Mucosa of descending colon (tissue), 3 donors: Measurements from ENCODE around the gene FAM3D. TPM values are rescaled to one million over a fixed set of nuclear protein-coding genes. Genes with fewer than 3 reads are reported as not detected.

Experiments used
- ATAC-seq: fragments of 200-7000 bp; cut with Tn5 transposase; one replicate; pipeline ENCODE4 v1.9.1; 2020; ENCODE audit warnings: mild to moderate bottlenecking, moderate library complexity
- DNase-seq, 3 donors: peaks; one replicate each; pipeline ENCODE4 v3.0.0-alpha.2; 2020
- H3K36me3 ChIP-seq: fragments of 200-600 bp; one replicate; pipeline ENCODE4 v1.8.0; 2021; ENCODE audit warnings: low read depth, mild to moderate bottlenecking
- H3K4me1 ChIP-seq: fragments of 200-600 bp; one replicate; pipeline ENCODE4 v1.8.0; 2021; ENCODE audit warnings: low read depth, mild to moderate bottlenecking
- H3K4me3 ChIP-seq: fragments of 200-600 bp; one replicate; pipeline ENCODE4 v1.8.0; 2021; ENCODE audit warnings: mild to moderate bottlenecking
- H3K9me3 ChIP-seq: fragments of 200-600 bp; one replicate; pipeline ENCODE4 v1.8.0; 2021; ENCODE audit warnings: mild to moderate bottlenecking
- intact Hi-C, 2 donors: fragments of 100-400 bp; cut with DNase I in 1 of 2; cut with micrococcal nuclease in 1 of 2; formaldehyde crosslinking; loops; one replicate each; pipeline versions ENCODE4 v1.11.0 to v1.11.1; 2022; cut with DNase I, micrococcal nuclease
- total RNA-seq, 3 donors: library from RNA; stranded (reverse); fragmentation: NEBNext Ultra II Directional in 2 of 3; extraction: Animal tissue kit (Norgen Biotek cat#: 25700) in 2 of 3; gene quantifications; one replicate each; pipeline versions ENCODE4 v1.2.1 to v1.2.4, GENCODE V29; 2021 to 2023
- TF ChIP-seq, protein P1 (sequence below): fragments of 200-600 bp; IDR thresholded peaks from one replicate; pipeline ENCODE4 v1.8.0; 2022; ENCODE audit warnings: antibody characterized with exemption, mild to moderate bottlenecking
- donor health status: DM: no; HTN: no; CAD: no; lungs with moderate emphysema.
- donor health status: DM: no; HTN: no; CAD: no.
- donor health status: DM: no; HTN: yes; CAD: no.

The FAM3D gene
- total RNA-seq, 3 donors from 2014 or later = 253 to 761 (median 323) TPM

DNA sequence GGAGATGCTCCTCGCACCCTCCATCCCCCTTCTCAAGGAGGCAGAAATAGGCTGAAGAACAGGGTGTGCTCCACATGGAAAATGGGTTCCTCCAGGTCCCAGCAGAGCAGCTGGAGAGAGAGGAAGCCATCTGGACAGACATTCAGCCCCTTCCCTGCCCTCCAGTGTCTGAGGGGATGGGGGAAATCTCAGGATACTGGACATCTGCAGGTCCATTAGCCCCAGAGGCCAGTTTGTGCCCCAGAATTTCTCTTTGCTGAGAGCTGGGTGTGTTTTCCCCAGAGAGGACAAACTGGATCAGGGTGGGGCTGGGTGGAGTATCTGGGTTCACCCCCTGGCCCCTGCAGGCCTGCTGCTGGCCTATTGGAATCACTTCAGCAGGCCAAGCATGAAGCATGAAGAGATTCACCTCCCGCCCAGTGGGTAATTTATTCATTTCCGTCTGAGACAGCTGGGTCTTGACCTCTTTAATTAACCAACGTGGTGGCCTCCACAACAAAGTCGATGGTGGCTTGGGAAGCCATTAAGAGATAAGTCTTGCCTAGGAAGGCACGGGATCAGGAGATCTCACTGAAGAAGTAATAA is 4.6 kb downstream of the FAM3D start:
- H3K4me3 ChIP-seq = no peak overlapping the region
- TF ChIP-seq, protein P1, sequence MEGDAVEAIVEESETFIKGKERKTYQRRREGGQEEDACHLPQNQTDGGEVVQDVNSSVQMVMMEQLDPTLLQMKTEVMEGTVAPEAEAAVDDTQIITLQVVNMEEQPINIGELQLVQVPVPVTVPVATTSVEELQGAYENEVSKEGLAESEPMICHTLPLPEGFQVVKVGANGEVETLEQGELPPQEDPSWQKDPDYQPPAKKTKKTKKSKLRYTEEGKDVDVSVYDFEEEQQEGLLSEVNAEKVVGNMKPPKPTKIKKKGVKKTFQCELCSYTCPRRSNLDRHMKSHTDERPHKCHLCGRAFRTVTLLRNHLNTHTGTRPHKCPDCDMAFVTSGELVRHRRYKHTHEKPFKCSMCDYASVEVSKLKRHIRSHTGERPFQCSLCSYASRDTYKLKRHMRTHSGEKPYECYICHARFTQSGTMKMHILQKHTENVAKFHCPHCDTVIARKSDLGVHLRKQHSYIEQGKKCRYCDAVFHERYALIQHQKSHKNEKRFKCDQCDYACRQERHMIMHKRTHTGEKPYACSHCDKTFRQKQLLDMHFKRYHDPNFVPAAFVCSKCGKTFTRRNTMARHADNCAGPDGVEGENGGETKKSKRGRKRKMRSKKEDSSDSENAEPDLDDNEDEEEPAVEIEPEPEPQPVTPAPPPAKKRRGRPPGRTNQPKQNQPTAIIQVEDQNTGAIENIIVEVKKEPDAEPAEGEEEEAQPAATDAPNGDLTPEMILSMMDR = no peak
- DNase-seq (no peak), ATAC-seq (no peak)
- H3K36me3 ChIP-seq = no peaks in the 10 kb centered on the region
- peaks cover 24% of the 10 kb centered on the region for H3K4me1 ChIP-seq
- intact Hi-C loops = no loop called here
- H3K9me3 ChIP-seq = no peaks in the 10 kb centered on the region

DNA sequence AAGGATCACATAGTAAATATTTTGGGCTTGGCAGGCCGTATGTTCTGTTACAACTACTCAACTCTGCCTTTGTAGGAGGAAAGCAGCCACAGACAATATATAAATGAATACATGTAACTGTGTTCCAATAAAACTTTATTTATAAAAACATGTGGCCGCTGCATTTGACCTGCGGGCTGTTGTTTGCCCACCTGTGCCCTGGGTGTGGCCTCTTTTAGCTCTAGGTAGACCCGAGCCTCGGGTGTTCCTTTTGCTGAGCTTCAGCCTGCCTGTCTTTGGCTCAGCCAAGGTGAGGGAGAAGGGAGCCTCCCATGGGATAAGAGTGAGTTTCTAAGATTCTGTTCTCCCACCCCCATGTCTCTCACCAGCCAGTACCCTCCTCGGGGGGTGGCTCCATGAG is 5.6 kb downstream of the FAM3D start:
- TF ChIP-seq, protein P1 = no peak
- intact Hi-C loops = no loop called here
- no peak for DNase-seq
- Histone ChIP-seq H3K4me3 (no peak overlapping the region), H3K4me1 (peaks cover 24% of the 10 kb centered on the region), H3K9me3 (no peaks in the 10 kb centered on the region), H3K36me3 (no peaks in the 10 kb centered on the region)
- ATAC-seq = no peak

- TF ChIP-seq, protein P1 = no peak
- H3K36me3 ChIP-seq = no peaks in the 10 kb centered on the region
- ATAC-seq = peak; percentile 49
- H3K4me1 ChIP-seq = peaks cover 24% of the 10 kb centered on the region
- H3K9me3 ChIP-seq = no peaks in the 10 kb centered on the region
- H3K4me3 ChIP-seq = no peak overlapping the region
- intact Hi-C loops = no loop called here
- DNase-seq = peak in 2 of 3 donors; percentile 48 to 57
These were observed 7.4 kb downstream of the FAM3D start for GRCh38 chr3:58659051-58659675.

GRCh38 chr3:58658508-58658907 is 8.1 kb downstream of the FAM3D start:
- DNase-seq (no peak), ATAC-seq (peak; percentile 20)
- TF ChIP-seq, protein P1 = no peak
- Histone ChIP-seq H3K4me1 (peaks cover 24% of the 10 kb centered on the region), H3K36me3 (no peaks in the 10 kb centered on the region), H3K9me3 (no peaks in the 10 kb centered on the region), H3K4me3 (no peak overlapping the region)
- intact Hi-C loops = no loop called here

DNA sequence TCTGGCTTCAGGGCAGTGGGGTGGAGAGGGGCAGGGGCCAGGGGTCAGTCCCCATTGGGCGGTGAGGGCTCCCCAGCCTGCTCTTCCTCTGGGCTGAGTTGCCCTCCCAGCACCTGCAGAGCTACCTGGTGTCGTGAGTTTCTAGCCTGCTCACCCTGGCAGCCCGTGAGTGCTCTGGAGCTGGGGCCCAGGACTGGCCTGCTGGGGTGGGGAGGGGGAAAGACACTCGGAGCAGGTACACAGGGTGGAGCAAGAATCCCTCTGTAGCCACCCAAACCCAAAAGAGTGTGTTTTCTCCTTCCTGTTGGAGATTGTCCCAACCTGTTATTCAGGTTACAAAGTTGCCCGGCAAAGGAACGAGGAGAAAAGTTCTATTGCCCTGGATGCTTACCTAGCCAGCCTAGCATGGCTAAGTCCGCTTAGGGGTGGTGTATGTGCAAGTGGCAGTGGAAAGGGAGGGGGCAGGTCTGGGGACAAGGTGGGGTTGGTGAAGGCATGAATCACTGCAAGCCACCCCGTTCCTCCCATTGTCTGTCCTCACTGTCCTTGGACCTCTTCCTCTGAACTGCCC is 8.9 kb downstream of the FAM3D start:
- DNase-seq (peak; percentile 56 to 74 (median 62)), ATAC-seq (peak; percentile 82)
- intact Hi-C loops = no loop called here
- no peaks in the 10 kb centered on the region for H3K9me3 ChIP-seq
- no peak overlapping the region for H3K4me3 ChIP-seq
- H3K4me1 ChIP-seq = peaks cover 23% of the 10 kb centered on the region
- no peaks in the 10 kb centered on the region for H3K36me3 ChIP-seq
- TF ChIP-seq, protein P1 = no peak
